Colonic mucosa (tissue), 4 donors: ENCODE data around the gene PRSS33. TPM values are rescaled to one million over a fixed set of nuclear protein-coding genes. Genes with fewer than 3 reads are reported as not detected.
A peak's percentile ranks its signal among the peaks of the same experiment; 100 is the strongest.

Experiments used
- DNase-seq: peaks from one replicate; pipeline ENCODE4 v3.0.0-alpha.2; 2020
- H3K27ac ChIP-seq: fragments of 200-600 bp; one replicate; pipeline ENCODE4 v1.8.0; 2021
- H3K27me3 ChIP-seq: fragments of 200-600 bp; one replicate; pipeline ENCODE4 v1.8.0; 2021
- H3K36me3 ChIP-seq: fragments of 200-600 bp; one replicate; pipeline ENCODE4 v1.8.0; 2021
- H3K4me1 ChIP-seq: fragments of 200-600 bp; one replicate; pipeline ENCODE4 v1.8.0; 2021; ENCODE audit warnings: mild to moderate bottlenecking
- H3K4me3 ChIP-seq: fragments of 200-600 bp; one replicate; pipeline ENCODE4 v1.8.0; 2021
- H3K9ac ChIP-seq, 2 donors: one replicate each; pipeline ENCODE4 v1.7.0; 2013; ENCODE audit warnings: control low read depth in 2 of 2, low read depth in 2 of 2, low read length in 2 of 2
- H3K9me3 ChIP-seq: fragments of 200-600 bp; one replicate; pipeline ENCODE4 v1.8.0; 2021
- intact Hi-C: fragments of 100-400 bp; cut with DNase I; formaldehyde crosslinking; loops from one replicate; pipeline ENCODE4 v1.14.1; 2022
- total RNA-seq, 2 donors: library from RNA; stranded (reverse); fragmentation: NEBNext Ultra II Directional in 1 of 2; extraction: Animal tissue kit (Norgen Biotek cat#: 25700) in 1 of 2; gene quantifications; one replicate each; pipeline ENCODE4 v1.2.1, GENCODE V29; 2021
- TF ChIP-seq, protein P1 (sequence below): fragments of 200-600 bp; IDR thresholded peaks from one replicate; pipeline ENCODE4 v1.8.0; 2022; ENCODE audit warnings: antibody characterized with exemption, mild to moderate bottlenecking
- donor health status: healthy.
- donor health status: DM: no; HTN: no; CAD: no.
- donor health status: DM: no; HTN: no; CAD: no.

The PRSS33 gene
- total RNA-seq, 2 donors from 2014 or later = not detected

DNA sequence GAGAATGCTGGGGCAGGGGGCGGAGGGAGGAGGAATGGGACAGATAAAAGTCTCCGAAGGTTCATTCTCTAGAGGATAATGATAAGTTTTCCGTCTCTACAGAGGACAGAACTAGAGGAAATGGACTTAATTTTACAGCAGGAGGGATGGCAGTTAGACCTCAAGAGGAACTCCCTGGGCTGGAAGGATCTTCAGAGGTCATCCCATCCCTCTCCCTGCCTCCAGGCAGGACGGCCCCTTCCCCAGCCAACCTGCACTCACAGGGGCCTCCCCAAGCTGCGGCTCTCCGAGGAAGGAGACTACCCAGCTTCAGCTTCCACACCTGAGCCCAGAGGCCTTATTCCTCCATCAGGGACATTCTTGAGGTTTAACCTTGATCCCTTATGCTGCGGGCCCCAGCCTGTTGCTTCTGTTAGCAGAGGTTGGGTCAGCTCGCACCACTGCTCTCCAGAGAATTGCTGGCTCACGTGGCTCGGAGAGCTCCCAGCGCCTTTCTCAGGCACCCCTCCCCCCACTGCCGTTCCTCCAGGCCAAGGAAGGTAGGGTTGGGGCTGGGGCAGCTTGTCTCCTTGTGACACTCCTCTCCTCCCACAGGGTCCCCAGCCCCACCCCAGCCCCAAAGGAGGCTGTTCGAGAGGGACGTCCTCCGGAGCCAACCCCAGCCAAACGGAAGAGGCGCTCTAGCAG, 18.8 kb downstream of the PRSS33 start:
- Histone ChIP-seq H3K9me3 (no peaks in the 10 kb centered on the region), H3K4me3 (no peak overlapping the region), H3K4me1 (peaks cover 16% of the 10 kb centered on the region), H3K27me3 (no peaks in the 10 kb centered on the region), H3K9ac (peak overlapping the region in 1 of 2 donors; percentile 73), H3K36me3 (peaks cover 43% of the 10 kb centered on the region), H3K27ac (no peak overlapping the region)
- no peak for DNase-seq
- intact Hi-C loops = no loop called here
- TF ChIP-seq, protein P1, sequence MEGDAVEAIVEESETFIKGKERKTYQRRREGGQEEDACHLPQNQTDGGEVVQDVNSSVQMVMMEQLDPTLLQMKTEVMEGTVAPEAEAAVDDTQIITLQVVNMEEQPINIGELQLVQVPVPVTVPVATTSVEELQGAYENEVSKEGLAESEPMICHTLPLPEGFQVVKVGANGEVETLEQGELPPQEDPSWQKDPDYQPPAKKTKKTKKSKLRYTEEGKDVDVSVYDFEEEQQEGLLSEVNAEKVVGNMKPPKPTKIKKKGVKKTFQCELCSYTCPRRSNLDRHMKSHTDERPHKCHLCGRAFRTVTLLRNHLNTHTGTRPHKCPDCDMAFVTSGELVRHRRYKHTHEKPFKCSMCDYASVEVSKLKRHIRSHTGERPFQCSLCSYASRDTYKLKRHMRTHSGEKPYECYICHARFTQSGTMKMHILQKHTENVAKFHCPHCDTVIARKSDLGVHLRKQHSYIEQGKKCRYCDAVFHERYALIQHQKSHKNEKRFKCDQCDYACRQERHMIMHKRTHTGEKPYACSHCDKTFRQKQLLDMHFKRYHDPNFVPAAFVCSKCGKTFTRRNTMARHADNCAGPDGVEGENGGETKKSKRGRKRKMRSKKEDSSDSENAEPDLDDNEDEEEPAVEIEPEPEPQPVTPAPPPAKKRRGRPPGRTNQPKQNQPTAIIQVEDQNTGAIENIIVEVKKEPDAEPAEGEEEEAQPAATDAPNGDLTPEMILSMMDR = no peak

DNA sequence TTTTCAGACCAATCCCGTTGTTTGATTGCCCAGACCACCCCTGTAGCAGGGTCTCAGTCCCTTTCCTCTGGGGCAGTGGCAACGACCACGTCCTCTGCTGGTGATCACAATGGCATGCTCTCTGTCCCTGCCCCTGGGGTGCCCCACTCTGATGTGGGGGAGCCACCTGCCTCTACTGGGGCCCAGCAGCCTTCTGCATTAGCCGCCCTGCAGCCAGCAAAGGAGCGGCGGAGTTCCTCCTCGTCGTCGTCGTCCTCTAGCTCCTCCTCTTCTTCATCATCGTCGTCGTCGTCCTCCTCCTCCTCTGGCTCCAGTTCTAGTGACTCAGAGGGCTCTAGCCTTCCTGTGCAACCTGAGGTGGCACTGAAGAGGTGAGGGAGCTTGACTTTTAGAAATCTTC, 19.5 kb downstream of the PRSS33 start:
- DNase-seq = no peak
- Histone ChIP-seq H3K9ac (no peak overlapping the region), H3K27me3 (no peaks in the 10 kb centered on the region), H3K9me3 (no peaks in the 10 kb centered on the region), H3K27ac (no peak overlapping the region), H3K36me3 (peaks cover 48% of the 10 kb centered on the region), H3K4me3 (no peak overlapping the region), H3K4me1 (peaks cover 16% of the 10 kb centered on the region)
- TF ChIP-seq, protein P1 = no peak
- intact Hi-C loops = no loop called here

DNA sequence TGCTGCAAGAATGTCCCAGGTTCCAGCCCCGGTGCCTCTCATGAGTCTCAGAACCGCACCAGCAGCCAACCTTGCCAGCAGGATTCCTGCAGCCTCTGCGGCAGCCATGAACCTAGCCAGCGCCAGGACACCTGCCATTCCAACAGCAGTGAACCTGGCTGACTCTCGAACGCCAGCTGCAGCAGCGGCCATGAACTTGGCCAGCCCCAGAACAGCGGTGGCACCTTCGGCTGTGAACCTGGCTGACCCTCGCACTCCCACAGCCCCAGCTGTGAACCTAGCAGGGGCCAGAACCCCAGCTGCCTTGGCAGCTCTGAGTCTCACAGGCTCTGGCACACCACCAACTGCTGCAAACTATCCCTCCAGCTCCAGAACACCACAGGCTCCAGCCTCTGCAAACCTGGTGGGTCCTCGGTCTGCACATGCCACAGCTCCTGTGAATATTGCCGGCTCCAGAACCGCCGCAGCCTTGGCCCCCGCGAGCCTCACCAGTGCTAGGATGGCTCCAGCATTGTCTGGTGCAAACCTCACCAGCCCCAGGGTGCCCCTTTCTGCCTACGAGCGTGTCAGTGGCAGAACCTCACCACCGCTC, 20.1 kb downstream of the PRSS33 start:
- peaks cover 16% of the 10 kb centered on the region for H3K4me1 ChIP-seq
- DNase-seq = no peak

DNA sequence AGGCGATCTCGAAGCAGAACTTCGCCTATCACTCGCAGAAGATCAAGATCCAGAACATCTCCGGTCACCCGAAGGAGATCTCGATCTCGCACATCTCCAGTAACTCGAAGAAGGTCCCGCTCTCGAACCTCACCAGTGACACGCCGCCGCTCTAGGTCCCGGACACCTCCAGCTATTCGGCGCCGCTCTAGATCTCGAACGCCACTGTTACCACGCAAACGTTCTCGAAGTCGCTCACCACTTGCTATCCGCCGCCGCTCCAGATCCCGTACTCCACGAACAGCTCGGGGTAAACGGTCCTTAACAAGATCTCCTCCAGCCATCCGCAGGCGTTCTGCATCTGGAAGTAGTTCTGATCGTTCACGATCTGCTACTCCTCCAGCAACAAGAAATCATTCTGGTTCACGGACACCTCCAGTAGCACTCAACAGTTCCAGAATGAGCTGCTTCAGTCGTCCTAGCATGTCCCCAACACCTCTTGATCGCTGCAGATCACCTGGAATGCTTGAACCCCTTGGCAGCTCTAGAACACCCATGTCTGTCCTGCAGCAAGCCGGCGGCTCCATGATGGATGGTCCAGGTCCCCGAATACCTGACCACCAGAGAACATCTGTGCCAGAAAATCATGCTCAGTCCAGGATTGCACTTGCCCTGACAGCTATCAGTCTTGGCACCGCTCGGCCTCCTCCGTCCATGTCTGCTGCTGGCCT, 20.8 kb downstream of the PRSS33 start:
- no peak overlapping the region for H3K27ac ChIP-seq
- no peak for DNase-seq
- intact Hi-C loops = no loop called here

More for the DNA sequence above, 20.1 kb downstream of the PRSS33 start:
- Histone ChIP-seq H3K4me3 (no peak overlapping the region), H3K27ac (no peak overlapping the region), H3K9me3 (no peaks in the 10 kb centered on the region), H3K36me3 (peaks cover 50% of the 10 kb centered on the region), H3K9ac (no peak overlapping the region), H3K27me3 (no peaks in the 10 kb centered on the region)
- intact Hi-C loops = no loop called here
- TF ChIP-seq, protein P1 = no peak

More for the DNA sequence above, 20.8 kb downstream of the PRSS33 start:
- no peak overlapping the region for H3K9ac ChIP-seq
- TF ChIP-seq, protein P1 = no peak
- peaks cover 57% of the 10 kb centered on the region for H3K36me3 ChIP-seq
- no peak overlapping the region for H3K4me3 ChIP-seq
- peaks cover 16% of the 10 kb centered on the region for H3K4me1 ChIP-seq
- H3K27me3 ChIP-seq = no peaks in the 10 kb centered on the region
- H3K9me3 ChIP-seq = no peaks in the 10 kb centered on the region
